Activated CD8-positive, alpha-beta memory T cell treated with anti-CD3 and anti-CD28 coated beads, Interleukin-2, amount 10 ng/mL, durations not matched to agents 7 days and 5 days (primary cell): ENCODE results near the gene FASN. TPM values are rescaled to one million over a fixed set of nuclear protein-coding genes. Genes with fewer than 3 reads are reported as not detected.

ENCODE experiments used
- ATAC-seq: fragments of 150-1000 bp; cut with Tn5 transposase; one replicate; pipeline ENCODE4 v1.10.0; 2021; ENCODE audit warnings: moderate library complexity
- CTCF ChIA-PET: fragments of 350-600 bp; sonication (Branson Sonifier 250); formaldehyde crosslinking; loops from one replicate; lab custom pipeline; 2021; ENCODE audit warnings: antibody characterized with exemption; lab: Charles Lee
- DNase-seq: peaks from one replicate; pipeline ENCODE4 v3.0.0-alpha.2; 2020
- H3K27ac Mint-ChIP-seq: one replicate; pipeline ENCODE4 v1.8.0; 2021; ENCODE audit warnings: mild to moderate bottlenecking, mixed read lengths
- H3K27me3 Mint-ChIP-seq: one replicate; pipeline ENCODE4 v1.8.0; 2021; ENCODE audit warnings: mixed read lengths
- H3K36me3 Mint-ChIP-seq: one replicate; pipeline ENCODE4 v1.8.0; 2021; ENCODE audit warnings: mild to moderate bottlenecking, mixed read lengths
- H3K4me1 Mint-ChIP-seq: one replicate; pipeline ENCODE4 v1.8.0; 2021; ENCODE audit warnings: mixed read lengths
- H3K4me3 Mint-ChIP-seq: one replicate; pipeline ENCODE4 v1.8.0; 2021; ENCODE audit warnings: mild to moderate bottlenecking, moderate library complexity, mixed read lengths
- H3K9me3 Mint-ChIP-seq: one replicate; pipeline ENCODE4 v1.8.0; 2022; ENCODE audit warnings: low read depth, mixed read lengths
- total RNA-seq, 2 experiments: library from RNA; stranded (reverse); gene quantifications; one replicate each; pipeline ENCODE4 v1.2.3, GENCODE V29; 2021

Gene FASN
- total RNA-seq, 2 experiments from 2014 or later = 229 to 277 TPM

DNA sequence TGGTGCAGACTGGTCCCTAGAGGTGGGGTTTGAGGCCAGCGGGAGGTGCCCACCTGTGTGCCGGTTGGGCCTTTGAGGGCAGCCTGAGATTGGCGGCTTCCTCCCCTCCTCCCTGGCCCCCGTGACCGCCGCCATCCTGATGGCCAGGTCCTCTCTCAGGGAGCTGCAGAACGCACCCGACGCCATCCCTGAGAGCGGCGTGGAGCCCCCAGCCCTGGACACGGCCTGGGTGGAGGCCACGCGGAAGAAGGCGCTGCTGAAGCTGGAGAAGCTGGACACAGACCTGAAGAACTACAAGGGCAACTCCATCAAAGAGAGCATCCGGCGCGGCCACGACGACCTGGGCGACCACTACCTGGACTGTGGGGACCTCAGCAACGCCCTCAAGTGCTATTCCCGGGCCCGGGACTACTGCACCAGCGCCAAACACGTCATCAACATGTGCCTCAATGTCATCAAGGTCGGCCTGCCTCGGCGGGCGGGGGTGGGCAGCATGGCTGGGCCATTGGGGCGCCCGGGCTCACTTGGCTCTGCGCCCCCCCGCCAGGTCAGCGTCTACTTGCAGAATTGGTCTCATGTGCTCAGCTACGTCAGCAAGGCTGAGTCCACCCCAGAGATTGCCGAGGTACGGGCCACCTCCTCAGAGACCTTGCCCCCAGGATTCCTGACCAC is 43.5 kb downstream of the FASN start:
- H3K4me3 Mint-ChIP-seq = no peak overlapping the region
- H3K9me3 Mint-ChIP-seq = no peaks in the 10 kb centered on the region
- DNase-seq (no peak), ATAC-seq (no peak)
- no peak overlapping the region for H3K27ac Mint-ChIP-seq
- CTCF ChIA-PET = interaction anchor here (1.1 kb wide), 1 partner anchor 17 kb away, joined by 5 read pairs; the partner anchor contains the start of gene DCXR
- H3K36me3 Mint-ChIP-seq = peaks cover 3% of the 10 kb centered on the region
- H3K27me3 Mint-ChIP-seq = no peaks in the 10 kb centered on the region
- peaks cover 28% of the 10 kb centered on the region for H3K4me1 Mint-ChIP-seq

DNA sequence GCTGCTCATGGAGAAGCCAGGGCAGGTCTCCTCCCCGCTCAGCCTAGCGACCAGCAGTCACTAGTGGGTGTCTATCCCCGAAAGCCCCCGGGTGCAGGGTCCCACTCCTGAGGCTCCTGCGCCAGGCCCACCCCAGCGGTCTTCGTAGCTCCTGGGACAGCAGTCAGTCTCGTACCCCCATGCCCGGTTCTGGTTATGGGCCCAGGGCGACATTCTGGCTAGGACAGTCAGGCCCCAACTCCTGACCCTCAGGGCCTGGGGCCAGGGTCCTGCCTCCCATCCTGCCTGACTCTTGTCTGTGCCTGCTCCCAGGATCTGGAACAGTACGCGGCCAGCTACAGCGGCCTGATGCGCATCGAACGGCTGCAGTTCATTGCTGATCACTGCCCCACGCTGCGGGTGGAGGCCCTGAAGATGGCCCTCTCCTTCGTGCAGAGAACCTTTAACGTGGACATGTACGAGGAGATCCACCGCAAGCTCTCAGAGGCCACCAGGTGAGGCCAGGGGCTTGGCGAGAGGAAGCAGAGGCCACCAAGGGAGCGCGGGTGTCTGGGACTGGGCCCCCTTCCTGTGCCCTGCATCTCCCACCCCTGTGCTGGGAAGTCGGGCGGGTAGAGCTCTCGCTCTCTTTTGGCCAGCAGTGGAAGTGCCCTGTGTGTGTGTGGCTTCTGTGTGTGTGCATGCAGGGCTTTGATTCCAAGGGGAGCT is 44.3 kb downstream of the FASN start:
- H3K9me3 Mint-ChIP-seq = no peaks in the 10 kb centered on the region
- H3K27ac Mint-ChIP-seq = no peak overlapping the region
- CTCF ChIA-PET = interaction anchor here (1.1 kb wide), 1 partner anchor 16 kb away, joined by 5 read pairs; the partner anchor contains the start of gene DCXR

DNA sequence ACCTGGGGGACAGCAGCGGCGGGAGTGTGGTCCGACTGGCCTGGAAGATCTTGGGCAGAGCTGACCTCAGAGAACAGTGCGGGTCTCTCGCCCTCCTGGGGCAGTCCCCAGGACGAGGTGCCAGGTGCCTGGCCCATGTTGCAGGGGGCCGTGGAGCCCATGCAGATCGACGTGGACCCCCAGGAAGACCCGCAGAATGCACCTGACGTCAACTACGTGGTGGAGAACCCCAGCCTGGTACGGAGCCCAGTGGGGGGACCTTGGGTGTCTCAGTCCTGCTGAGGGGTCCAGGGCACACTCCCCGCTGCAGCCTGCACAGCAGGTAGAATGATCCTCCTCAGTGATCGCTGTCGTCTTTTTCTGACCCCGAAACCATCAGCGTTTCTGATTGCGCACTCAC is 44.9 kb downstream of the FASN start:
- ATAC-seq (no peak), DNase-seq (no peak)
- Mint-ChIP-seq H3K36me3 (peaks cover 3% of the 10 kb centered on the region), H3K4me3 (peak overlapping the region; percentile 83), H3K9me3 (no peaks in the 10 kb centered on the region), H3K27ac (no peak overlapping the region), H3K27me3 (no peaks in the 10 kb centered on the region), H3K4me1 (peaks cover 28% of the 10 kb centered on the region)
- CTCF ChIA-PET = no interaction called here

More for the DNA sequence above, 44.3 kb downstream of the FASN start:
- H3K27me3 Mint-ChIP-seq = no peaks in the 10 kb centered on the region
- DNase-seq (no peak), ATAC-seq (no peak)
- H3K4me3 Mint-ChIP-seq = peak overlapping the region; percentile 83
- peaks cover 3% of the 10 kb centered on the region for H3K36me3 Mint-ChIP-seq
- peaks cover 28% of the 10 kb centered on the region for H3K4me1 Mint-ChIP-seq

DNA sequence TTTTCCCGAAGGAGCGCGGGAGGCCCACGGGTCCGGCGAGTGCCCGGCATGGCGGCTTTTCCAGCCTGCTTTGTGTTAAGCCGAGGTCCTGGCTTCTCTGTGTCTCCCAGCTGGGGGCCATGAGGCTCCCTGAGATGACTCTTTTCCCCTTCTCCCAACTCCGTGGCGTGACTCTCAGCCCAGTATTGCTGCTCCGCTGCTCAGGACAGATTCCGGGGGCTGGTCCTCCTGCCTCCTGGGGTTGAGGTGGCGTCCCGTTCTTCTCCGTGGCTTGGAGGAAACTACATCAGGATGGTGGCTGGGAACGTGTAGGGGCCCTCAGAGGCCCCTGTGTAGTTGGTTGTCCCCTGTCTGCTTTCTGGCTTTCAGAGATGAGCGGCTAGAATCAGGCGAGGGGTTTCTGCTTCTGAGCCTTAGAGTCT is 45.4 kb downstream of the FASN start:
- Mint-ChIP-seq H3K9me3 (no peaks in the 10 kb centered on the region), H3K36me3 (peaks cover 3% of the 10 kb centered on the region), H3K27ac (peak overlapping the region; percentile 52), H3K4me1 (peaks cover 28% of the 10 kb centered on the region), H3K4me3 (peak overlapping the region; percentile 83), H3K27me3 (no peaks in the 10 kb centered on the region)
- ATAC-seq = no peak
- no peak for DNase-seq
- CTCF ChIA-PET = interaction anchor here (1.0 to 2.8 kb wide), 3 partner anchors 15 to 30 kb away, joined by 3 to 11 read pairs (median 3); partner anchors contain the start of genes CENPX, DCXR, LRRC45 and RAC3

DNA sequence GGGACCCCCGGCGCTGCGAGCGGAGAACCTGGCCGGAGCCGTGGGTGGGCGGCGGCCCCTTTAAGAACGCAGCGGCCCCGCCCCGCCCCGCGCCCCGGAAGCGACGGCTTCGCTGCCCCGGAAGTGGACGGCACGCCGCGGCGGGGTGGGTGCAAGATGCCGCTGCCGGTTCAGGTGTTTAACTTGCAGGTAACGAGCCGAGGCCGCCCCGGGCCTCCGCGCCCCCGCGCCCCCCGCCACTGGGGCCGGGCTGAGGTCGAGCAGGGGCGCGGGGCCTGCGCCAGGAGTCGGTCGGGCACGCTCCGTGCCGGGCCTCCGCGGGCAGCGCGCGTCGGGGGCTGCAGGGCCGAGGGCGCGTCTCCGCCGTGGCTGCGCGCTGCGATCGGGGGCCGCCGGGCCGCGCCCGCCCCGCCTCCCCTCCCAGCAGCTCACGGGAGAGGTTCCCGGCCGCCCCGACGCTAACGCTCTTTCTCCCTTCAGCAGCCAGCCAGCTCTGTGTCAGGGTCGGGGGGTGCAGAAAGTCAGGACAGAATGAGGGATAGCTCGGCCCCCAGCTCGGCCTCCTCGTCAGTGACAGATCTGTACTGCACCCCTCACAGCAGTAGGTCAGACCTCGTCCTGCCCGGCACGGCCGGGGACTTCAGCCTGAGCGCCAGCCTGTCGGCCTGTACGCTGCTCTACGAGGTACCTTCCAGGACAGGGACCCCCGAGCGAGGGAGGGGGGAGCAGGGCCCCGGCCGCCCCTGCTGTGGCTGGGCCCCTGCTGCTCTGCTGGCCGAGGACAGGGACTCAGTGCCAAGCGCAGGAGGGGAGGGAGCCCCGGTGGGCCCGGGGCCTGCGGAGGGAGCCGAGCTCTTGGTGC is 46.0 kb downstream of the FASN start, which contains the start of the genes GPS1 and RFNG:
Gene GPS1, plus strand, starts transcription at position 123 of the 862 bp plus-strand sequence. Its CDS starts 34 bp downstream, at position 157.
Gene RFNG, minus strand, starts transcription at position 36 of the 862 bp plus-strand sequence. CDS start 45 bp downstream, outside the sequence.
- no peaks in the 10 kb centered on the region for H3K9me3 Mint-ChIP-seq
- CTCF ChIA-PET = interaction anchor here (1.0 to 2.8 kb wide), 6 partner anchors 14 to 93 kb away, joined by 3 to 11 read pairs (median 4); partner anchors contain the start of genes CENPX, DCXR, LRRC45 and RAC3
- H3K4me1 Mint-ChIP-seq = peaks cover 28% of the 10 kb centered on the region
- peak; percentile 87 for DNase-seq
- no peaks in the 10 kb centered on the region for H3K27me3 Mint-ChIP-seq
- H3K4me3 Mint-ChIP-seq = peak within 1 kb of the TSS; percentile 83
- peaks cover 3% of the 10 kb centered on the region for H3K36me3 Mint-ChIP-seq
- peak within 1 kb of the TSS; percentile 78 for H3K27ac Mint-ChIP-seq
- ATAC-seq = peak; percentile 96

DNA sequence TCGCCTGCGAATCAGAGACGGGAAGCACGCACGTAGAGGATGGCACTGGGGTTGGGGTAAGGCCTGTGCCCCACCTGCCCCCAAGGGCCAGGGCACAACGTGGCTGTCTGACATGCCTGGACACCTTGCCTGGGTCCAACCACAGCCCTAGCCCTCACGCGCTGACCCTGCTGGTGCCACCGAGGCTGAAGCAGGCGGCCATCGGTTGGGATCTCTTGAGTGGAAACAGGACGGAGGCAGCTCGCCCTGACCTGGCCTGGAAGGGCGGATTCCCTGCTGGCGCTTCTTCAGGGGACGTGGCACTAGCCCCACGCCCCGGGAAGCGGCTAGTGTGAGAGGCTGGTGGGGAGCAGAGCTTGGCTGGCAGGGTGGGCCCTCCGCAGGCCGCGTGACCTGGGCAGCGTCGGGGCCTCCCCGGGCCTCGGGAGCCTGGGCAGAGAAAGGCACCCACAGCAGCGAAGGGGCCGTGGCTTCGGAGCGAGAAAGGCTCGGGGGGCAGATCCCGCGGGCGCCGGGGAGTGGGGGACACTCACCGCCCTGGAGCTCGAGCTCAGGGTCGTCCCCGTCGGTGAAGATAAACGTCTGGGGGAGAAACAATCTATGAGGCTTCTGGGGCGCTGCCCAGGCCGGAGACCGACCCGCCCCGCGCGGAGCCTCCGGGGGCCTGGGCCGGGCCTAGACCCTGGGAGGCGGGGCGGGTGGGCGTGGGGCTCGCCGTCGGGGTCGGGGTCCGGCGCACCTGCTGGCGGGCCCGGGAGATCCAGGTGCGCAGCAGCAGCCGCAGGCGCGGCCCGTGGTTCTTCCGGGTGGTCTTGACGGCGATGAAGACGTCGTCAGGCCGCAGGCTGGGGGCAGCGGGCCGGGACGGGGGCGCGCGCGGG is 47.0 kb downstream of the FASN start:
- H3K4me1 Mint-ChIP-seq = peaks cover 28% of the 10 kb centered on the region

DNA sequence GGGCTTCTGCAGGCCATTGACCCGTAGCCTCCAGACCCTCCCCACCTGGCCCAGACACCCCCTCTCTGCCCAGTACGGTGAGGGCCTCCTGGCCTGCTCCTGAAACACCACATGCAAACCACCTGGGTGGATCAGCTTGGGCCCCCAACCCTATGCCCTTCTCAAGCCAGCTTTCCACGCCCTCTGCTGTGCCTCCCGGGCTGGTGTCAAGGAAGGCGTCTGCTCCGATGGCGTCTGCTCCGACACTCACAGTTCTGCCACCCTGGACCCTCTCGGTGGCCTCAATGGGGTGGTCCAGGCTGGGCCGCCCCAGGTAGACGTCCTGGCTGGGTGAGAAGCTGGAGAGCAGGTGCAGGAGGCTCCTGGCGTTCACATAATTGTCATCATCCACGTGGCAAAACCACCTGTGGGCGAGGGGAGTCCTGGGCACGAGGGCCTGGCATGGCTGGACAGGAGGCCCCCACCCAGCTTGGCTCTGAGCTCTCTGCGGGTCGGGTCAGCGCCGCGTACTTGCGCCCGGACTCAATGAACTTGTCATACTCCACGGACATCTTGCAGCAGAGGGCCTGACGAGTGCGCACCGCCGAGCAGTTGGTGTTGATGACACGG is 47.8 kb downstream of the FASN start:
- Mint-ChIP-seq H3K4me1 (peaks cover 27% of the 10 kb centered on the region), H3K4me3 (peak overlapping the region; percentile 76), H3K9me3 (no peaks in the 10 kb centered on the region), H3K36me3 (peaks cover 3% of the 10 kb centered on the region), H3K27me3 (no peaks in the 10 kb centered on the region), H3K27ac (no peak overlapping the region)
- no peak for DNase-seq
- no peak for ATAC-seq
- CTCF ChIA-PET = interaction anchor here (1.2 to 2.8 kb wide), 5 partner anchors 13 to 104 kb away, joined by 4 to 11 read pairs (median 5); partner anchors contain the start of genes DCXR and RAC3

More for the DNA sequence above, 47.0 kb downstream of the FASN start:
- Mint-ChIP-seq H3K27ac (peak overlapping the region; percentile 70), H3K9me3 (no peaks in the 10 kb centered on the region), H3K4me3 (peak overlapping the region; percentile 76), H3K36me3 (peaks cover 3% of the 10 kb centered on the region), H3K27me3 (no peaks in the 10 kb centered on the region)
- CTCF ChIA-PET = interaction anchor here (1.2 to 2.8 kb wide), 5 partner anchors 14 to 103 kb away, joined by 4 to 11 read pairs (median 5); partner anchors contain the start of genes DCXR and RAC3
- DNase-seq (no peak), ATAC-seq (peak; percentile 25)

DNA sequence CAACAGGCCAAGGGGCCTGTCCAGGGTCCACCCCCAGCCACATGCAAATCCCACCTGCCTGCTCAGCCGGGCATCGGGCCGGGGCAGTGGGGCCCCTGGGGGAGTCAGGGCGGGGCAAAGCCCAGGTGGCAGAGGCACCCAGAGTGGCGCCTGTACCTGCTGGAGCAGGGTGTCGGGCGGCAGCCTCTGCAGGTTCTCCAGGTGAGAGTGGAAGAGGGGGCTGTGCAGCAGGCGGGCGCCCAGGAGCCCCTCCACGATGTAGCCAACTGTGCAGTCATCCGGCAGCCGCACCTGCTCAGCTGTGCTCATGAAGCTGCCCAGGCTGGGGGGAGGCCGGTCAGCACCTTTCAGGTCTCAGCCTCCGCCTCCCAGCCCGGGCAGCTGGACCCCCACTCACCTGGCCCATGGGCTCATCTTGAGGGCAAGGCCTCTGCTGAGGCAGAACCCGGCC is 48.5 kb downstream of the FASN start:
- no peaks in the 10 kb centered on the region for H3K9me3 Mint-ChIP-seq
- H3K27me3 Mint-ChIP-seq = no peaks in the 10 kb centered on the region
- no peak for DNase-seq
- peaks cover 21% of the 10 kb centered on the region for H3K4me1 Mint-ChIP-seq
- no peak for ATAC-seq
- H3K36me3 Mint-ChIP-seq = no peaks in the 10 kb centered on the region
- no peak overlapping the region for H3K27ac Mint-ChIP-seq
- H3K4me3 Mint-ChIP-seq = no peak overlapping the region
- CTCF ChIA-PET = interaction anchor here (0.6 to 2.8 kb wide), 4 partner anchors 12 to 162 kb away, joined by 3 to 11 read pairs (median 7); partner anchors contain the start of genes DCXR and RAC3

DNA sequence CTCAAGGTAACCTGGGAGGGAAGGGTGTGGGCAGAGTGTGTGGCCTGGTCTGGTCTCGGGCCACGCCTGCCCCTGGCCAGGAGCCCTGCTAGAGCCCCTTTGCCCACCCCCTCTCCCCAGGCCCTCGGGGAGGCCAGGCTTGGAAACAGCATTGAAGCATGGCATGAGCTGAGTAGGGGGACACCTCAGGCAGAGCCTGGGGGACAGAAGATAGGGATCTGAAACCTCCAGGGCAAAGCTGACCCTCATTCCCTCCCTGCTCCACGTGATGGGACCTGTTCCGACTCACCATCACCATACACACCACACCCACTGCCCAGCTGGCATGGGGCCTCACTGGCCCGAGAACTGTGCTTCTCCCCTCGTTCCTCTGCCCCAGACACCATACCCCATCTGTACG is 48.9 kb downstream of the FASN start:
- CTCF ChIA-PET = interaction anchor here (0.6 kb wide), 1 partner anchor 163 kb away, joined by 3 read pairs; no protein-coding TSS in a partner anchor
- Mint-ChIP-seq H3K27me3 (no peaks in the 10 kb centered on the region), H3K4me1 (peaks cover 21% of the 10 kb centered on the region), H3K27ac (no peak overlapping the region), H3K9me3 (no peaks in the 10 kb centered on the region), H3K36me3 (no peaks in the 10 kb centered on the region), H3K4me3 (no peak overlapping the region)
- ATAC-seq (no peak), DNase-seq (no peak)

DNA sequence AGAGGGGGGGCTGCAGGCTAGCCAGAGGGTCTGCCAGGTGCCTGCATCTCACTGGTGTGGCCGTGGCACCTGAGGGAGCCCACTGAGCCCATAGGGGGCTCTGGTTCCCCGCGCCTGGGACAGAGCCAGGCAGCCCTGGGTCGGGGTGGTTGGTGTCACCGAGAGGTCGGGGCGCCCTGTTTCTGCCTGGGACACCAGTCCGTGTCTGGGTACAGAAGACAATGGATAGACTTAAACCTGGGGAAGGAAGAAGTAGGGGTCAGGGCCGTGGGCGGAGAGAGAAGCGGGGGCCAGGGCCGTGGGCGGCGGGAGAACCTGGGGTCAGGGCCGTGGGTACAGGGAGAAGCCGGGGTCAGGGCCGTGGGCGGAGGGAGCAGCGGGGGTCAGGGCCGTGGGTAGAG is 49.5 kb downstream of the FASN start:
- H3K27me3 Mint-ChIP-seq = no peaks in the 10 kb centered on the region
- H3K36me3 Mint-ChIP-seq = no peaks in the 10 kb centered on the region
- no peak overlapping the region for H3K27ac Mint-ChIP-seq
- H3K9me3 Mint-ChIP-seq = no peaks in the 10 kb centered on the region
- H3K4me3 Mint-ChIP-seq = no peak overlapping the region
- ATAC-seq (no peak), DNase-seq (no peak)
- peaks cover 19% of the 10 kb centered on the region for H3K4me1 Mint-ChIP-seq
- CTCF ChIA-PET = no interaction called here

DNA sequence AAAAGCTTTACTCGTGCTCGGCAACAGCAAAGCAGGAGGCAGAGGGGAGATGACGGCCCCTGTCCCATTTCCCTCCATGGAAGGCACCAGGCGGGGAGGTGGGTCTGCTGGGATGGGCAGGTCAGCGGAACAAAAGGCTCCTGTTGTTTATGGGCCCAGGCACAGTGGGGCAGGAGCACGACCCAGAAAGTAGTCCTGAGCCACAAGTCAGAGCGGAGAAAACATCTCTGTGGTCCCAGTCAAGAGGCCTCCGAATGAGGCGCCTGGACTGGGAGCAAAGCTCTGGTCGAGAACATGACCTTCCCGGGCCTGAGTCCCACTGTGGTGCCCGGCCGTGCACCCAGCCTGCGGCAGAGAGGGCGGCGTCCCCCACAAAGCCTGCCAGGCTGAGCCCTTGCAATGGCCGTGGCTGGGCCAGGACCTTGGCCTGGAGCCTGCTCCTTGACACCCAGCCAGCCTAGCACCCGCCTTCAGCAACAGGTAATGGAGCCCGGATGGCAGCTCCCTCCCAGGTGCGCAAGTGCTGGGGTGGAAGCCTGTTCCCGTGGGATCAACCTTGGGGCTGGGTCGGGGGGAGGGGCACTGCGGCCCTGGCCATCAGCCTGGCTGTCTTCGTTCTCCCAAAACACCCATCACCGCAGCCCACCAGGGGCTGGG is 50.0 kb downstream of the FASN start:
- H3K27ac Mint-ChIP-seq = no peak overlapping the region
- no peaks in the 10 kb centered on the region for H3K9me3 Mint-ChIP-seq
- no peak overlapping the region for H3K4me3 Mint-ChIP-seq
- no peaks in the 10 kb centered on the region for H3K36me3 Mint-ChIP-seq
- H3K27me3 Mint-ChIP-seq = no peaks in the 10 kb centered on the region
- DNase-seq (no peak), ATAC-seq (no peak)
- CTCF ChIA-PET = no interaction called here
- H3K4me1 Mint-ChIP-seq = peaks cover 14% of the 10 kb centered on the region
